K562 (cell line): ENCODE results near the gene WFDC8.

ENCODE experiments used
- BACH1 ChIP-seq: fragments of 200-800 bp; sonication (Bioruptor generic); IDR thresholded peaks from 2 replicates; pipeline ENCODE4 v1.6.1; 2016; ENCODE audit warnings: missing genetic modification characterization, missing compliant biosample characterization
- ELF1 ChIP-seq: fragments of 200-800 bp; sonication (Bioruptor generic); IDR thresholded peaks from 2 replicates; pipeline ENCODE4 v1.6.1; 2016; ENCODE audit warnings: missing genetic modification characterization, missing compliant biosample characterization
- MAFK ChIP-seq: IDR thresholded peaks from 2 replicates; pipeline ENCODE4 v1.6.1; 2011; ENCODE audit warnings: low read length, improper control_type of control experiment
- SMAD1 ChIP-seq: fragments of 150-350 bp; IDR thresholded peaks from 2 replicates; pipeline ENCODE4 v1.6.1; 2014; ENCODE audit warnings: low read length, low read depth; ENCODE audit not compliant: partially characterized antibody
- TOE1 ChIP-seq, 2 experiments: fragments of 450-650 bp in 1 of 2; sonication (generic) in 1 of 2; formaldehyde crosslinking in 1 of 2; IDR thresholded peaks; 2 replicates each; pipeline versions ENCODE4 v1.7.1 to v1.8.0; 2016 to 2022; ENCODE audit warnings: borderline replicate concordance in 2 of 2, mild to moderate bottlenecking in 2 of 2, antibody characterized with exemption in 1 of 2, inconsistent platforms in 1 of 2, low read depth in 1 of 2, missing genetic modification reagents in 1 of 2, moderate library complexity in 1 of 2
- ZHX1 ChIP-seq: fragments of 150-350 bp; conservative IDR thresholded peaks from 2 replicates; pipeline ENCODE4 v1.6.1; 2014; ENCODE audit warnings: low read length

DNA sequence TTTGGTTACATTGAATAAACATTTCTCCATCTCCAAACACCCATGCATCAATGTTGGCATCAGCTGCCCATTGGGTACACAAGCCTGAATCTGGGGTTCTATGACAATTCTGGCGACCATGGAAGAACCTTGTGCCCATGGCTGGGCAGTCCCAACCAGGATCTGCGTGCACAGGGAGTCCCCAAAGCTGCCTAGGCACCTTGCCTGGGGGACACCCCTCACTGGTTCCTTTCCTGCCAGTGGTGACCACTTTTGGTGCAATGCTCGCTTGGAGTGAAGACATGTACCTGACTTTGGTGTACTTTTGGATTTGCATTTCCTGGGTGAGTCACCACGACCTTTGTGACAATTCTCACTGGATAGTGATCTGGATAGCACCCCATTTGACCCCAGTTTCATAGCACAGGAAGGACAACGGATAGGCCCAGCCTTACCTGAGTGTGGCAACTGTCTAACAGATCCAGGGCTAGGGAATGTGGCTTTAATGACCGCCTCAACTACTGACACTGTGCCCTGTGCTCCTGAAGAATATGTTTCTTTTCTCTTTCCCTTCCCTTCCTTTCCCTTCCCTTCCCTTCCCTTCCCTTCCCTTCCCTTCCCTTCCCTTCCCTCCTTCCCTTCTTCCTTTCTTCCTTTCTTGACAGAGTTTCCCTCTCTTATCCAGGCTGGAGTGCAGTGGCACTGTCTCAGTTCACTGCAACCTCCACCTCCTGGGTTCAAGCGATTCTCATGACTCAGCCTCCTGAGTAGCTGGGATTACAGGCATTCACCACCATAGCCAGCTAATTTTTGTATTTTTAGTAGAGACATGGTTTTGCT, 70.8 kb downstream of the WFDC8 start:
- TF ChIP-seq TOE1 (IDR thresholded peaks at IDR 0.05; ENCODE audit: borderline replicate concordance) = no peak
- TF ChIP-seq TOE1 (CRISPR knock-in tag; IDR thresholded peaks at IDR 0.05; ENCODE audit: borderline replicate concordance, low read depth) = no peak
- no peak for TF ChIP-seq MAFK
- TF ChIP-seq ZHX1 = no peak
- TF ChIP-seq ELF1 = no peak
- no peak for TF ChIP-seq SMAD1
- no peak for TF ChIP-seq BACH1
